Hepatocyte (in vitro differentiated cells): Measurements from ENCODE around the gene KCNH6.

Experiments used
- CTCF ChIP-seq: fragments of 200-600 bp; sonication (generic); IDR thresholded peaks from 2 replicates; pipeline ENCODE4 v1.5.1; 2016; ENCODE audit warnings: antibody characterized with exemption, mild to moderate bottlenecking; ENCODE audit not compliant: poor library complexity
- EZH2 ChIP-seq: fragments of 200-600 bp; sonication (generic); IDR thresholded peaks from 2 replicates; pipeline ENCODE4 v1.6.1; 2016; ENCODE audit warnings: antibody characterized with exemption, mild to moderate bottlenecking, borderline replicate concordance
- EZH2phosphoT487 ChIP-seq: fragments of 200-600 bp; sonication (generic); IDR thresholded peaks from one replicate; pipeline ENCODE4 v1.6.1; 2018; ENCODE audit warnings: antibody characterized with exemption, mild to moderate bottlenecking, low read depth, moderate library complexity; ENCODE audit not compliant: unreplicated experiment, severe bottlenecking

GRCh38 chr17:63497708-63498483, 25.3 kb upstream of the KCNH6 start:
- TF ChIP-seq CTCF (no peak), EZH2phosphoT487 (no peak), EZH2 (no peak)
